SU-DHL-6 (cell line): ENCODE measurements around the gene OLR1.

Experiments
- H2AFZ ChIP-seq: fragments of 200-600 bp; sonication (generic); 2 replicates; pipeline ENCODE4 v1.6.1; 2014; ENCODE audit warnings: low read depth, mild to moderate bottlenecking, moderate library complexity, mixed read lengths, antibody characterized with exemption, low read length; ENCODE audit not compliant: severe bottlenecking
- H3F3A ChIP-seq: fragments of 200-600 bp; shearing (Covaris generic); 2 replicates; pipeline ENCODE4 v1.6.0; 2016; ENCODE audit warnings: antibody characterized with exemption, mild to moderate bottlenecking; ENCODE audit not compliant: insufficient read depth
- H3K27ac ChIP-seq: fragments of 200-600 bp; sonication (generic); 2 replicates; pipeline ENCODE4 v1.5.1; 2016; ENCODE audit warnings: low read depth, mild to moderate bottlenecking, low read length, moderate library complexity, mixed read lengths
- H3K27me3 ChIP-seq: fragments of 200-600 bp; sonication (generic), shearing (Covaris generic); 2 replicates; pipeline ENCODE4 v1.6.0; 2014; ENCODE audit warnings: mild to moderate bottlenecking, low read length
- H3K36me3 ChIP-seq: fragments of 200-600 bp; sonication (generic); 2 replicates; pipeline ENCODE4 v1.6.1; 2014; ENCODE audit warnings: mild to moderate bottlenecking, low read length, mixed read lengths
- H3K4me2 ChIP-seq: fragments of 300-600, 200-600 bp; shearing (Covaris generic), sonication (generic); 2 replicates; pipeline ENCODE4 v1.6.0; 2014; ENCODE audit warnings: low read length, low read depth, mild to moderate bottlenecking; ENCODE audit not compliant: poor library complexity, severe bottlenecking
- H3K4me3 ChIP-seq: fragments of 200-600 bp; sonication (generic); 2 replicates; pipeline ENCODE4 v1.5.1; 2014; ENCODE audit warnings: antibody characterized with exemption, low read length, mild to moderate bottlenecking, mixed read lengths; ENCODE audit not compliant: insufficient read depth, poor library complexity, severe bottlenecking
- H3K79me2 ChIP-seq: fragments of 200-600 bp; sonication (generic); 2 replicates; pipeline ENCODE4 v1.6.1; 2014; ENCODE audit warnings: mild to moderate bottlenecking, low read length, moderate library complexity; ENCODE audit not compliant: insufficient read depth
- H3K9ac ChIP-seq: fragments of 200-600 bp; sonication (generic); 2 replicates; pipeline ENCODE4 v1.7.0; 2014; ENCODE audit warnings: mild to moderate bottlenecking, low read length
- H3K9me2 ChIP-seq: fragments of 200-600 bp; sonication (generic); replicated peaks from 2 replicates; pipeline ENCODE4 v1.6.1; 2014; ENCODE audit warnings: low read length; ENCODE audit not compliant: insufficient read depth
- H3K9me3 ChIP-seq: fragments of 200-600 bp; sonication (generic); 2 replicates; pipeline ENCODE4 v1.6.1; 2014; ENCODE audit warnings: low read length, mixed read lengths; ENCODE audit not compliant: insufficient read depth
- H4K20me1 ChIP-seq: fragments of 200-600 bp; sonication (generic); 2 replicates; pipeline ENCODE4 v1.6.1; 2014; ENCODE audit warnings: low read depth, mild to moderate bottlenecking, antibody characterized with exemption, low read length, moderate library complexity, mixed read lengths
- EZH2phosphoT487 ChIP-seq: fragments of 200-600 bp; sonication (generic), shearing (Covaris generic); conservative IDR thresholded peaks from 2 replicates; pipeline ENCODE4 v1.6.1; 2018; ENCODE audit warnings: mild to moderate bottlenecking, antibody characterized with exemption, low read length, moderate library complexity, mixed read lengths
- TF ChIP-seq, protein P1 (sequence below): fragments of 200-600 bp; sonication (generic); IDR thresholded peaks from one replicate; pipeline ENCODE4 v1.5.1; 2017; ENCODE audit warnings: antibody characterized with exemption, mild to moderate bottlenecking, low read length, moderate library complexity; ENCODE audit not compliant: insufficient read depth, poor library complexity, severe bottlenecking

Gene OLR1

DNA sequence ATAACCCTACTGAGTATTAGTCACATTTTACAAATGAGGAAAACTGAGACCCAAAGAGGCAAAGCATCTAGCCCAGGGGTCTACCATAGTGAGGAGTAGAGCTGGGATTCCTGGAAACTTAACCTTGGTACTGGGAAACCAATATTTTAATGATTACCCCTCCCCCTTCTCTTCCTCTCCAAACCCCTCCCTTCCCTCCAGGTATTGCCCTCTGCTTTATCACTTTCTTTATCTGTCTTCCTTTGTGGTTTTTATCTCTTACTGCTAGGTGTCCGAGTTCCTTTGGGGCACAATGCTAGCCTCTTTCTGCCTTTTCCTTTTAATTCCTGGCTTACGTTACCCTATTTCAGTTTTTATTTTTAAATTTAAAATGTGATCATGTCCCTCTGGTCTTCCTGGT is 43.5 kb upstream of the OLR1 start:
- Histone ChIP-seq H3K79me2 (no peaks in the 10 kb centered on the region), H3K9me3 (no peaks in the 10 kb centered on the region), H2AFZ (no peak overlapping the region), H4K20me1 (no peaks in the 10 kb centered on the region), H3K9me2 (no peaks in the 10 kb centered on the region), H3K36me3 (no peaks in the 10 kb centered on the region), H3K4me2 (no peak overlapping the region), H3K27ac (no peak overlapping the region), H3K4me3 (no peak overlapping the region), H3K27me3 (no peaks in the 10 kb centered on the region), H3K9ac (no peak overlapping the region), H3F3A (no peaks in the 10 kb centered on the region)
- TF ChIP-seq, protein P1, sequence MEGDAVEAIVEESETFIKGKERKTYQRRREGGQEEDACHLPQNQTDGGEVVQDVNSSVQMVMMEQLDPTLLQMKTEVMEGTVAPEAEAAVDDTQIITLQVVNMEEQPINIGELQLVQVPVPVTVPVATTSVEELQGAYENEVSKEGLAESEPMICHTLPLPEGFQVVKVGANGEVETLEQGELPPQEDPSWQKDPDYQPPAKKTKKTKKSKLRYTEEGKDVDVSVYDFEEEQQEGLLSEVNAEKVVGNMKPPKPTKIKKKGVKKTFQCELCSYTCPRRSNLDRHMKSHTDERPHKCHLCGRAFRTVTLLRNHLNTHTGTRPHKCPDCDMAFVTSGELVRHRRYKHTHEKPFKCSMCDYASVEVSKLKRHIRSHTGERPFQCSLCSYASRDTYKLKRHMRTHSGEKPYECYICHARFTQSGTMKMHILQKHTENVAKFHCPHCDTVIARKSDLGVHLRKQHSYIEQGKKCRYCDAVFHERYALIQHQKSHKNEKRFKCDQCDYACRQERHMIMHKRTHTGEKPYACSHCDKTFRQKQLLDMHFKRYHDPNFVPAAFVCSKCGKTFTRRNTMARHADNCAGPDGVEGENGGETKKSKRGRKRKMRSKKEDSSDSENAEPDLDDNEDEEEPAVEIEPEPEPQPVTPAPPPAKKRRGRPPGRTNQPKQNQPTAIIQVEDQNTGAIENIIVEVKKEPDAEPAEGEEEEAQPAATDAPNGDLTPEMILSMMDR = no peak
- TF ChIP-seq EZH2phosphoT487 = no peak

DNA sequence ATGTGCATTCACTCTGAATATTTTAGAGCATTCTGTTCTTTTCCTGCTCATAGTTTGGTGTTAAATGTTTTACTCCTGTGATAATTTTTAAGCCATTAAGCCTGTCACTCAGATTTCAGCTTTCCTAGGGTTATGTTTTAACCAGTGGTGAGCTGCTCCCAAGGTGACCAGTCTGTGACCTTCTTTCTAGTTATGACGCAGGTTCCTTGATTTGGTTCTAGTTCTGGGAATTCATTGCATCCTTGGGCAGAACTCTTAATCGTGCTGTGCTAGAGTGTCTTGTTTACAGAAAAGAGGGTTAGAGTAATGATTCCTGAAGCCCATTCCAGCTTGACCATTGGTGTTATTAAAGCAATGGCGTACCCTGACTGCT is 42.9 kb upstream of the OLR1 start:
- Histone ChIP-seq H3K9ac (no peak overlapping the region), H3K4me2 (no peak overlapping the region), H3K9me3 (no peaks in the 10 kb centered on the region), H3F3A (no peaks in the 10 kb centered on the region), H3K79me2 (no peaks in the 10 kb centered on the region), H4K20me1 (no peaks in the 10 kb centered on the region), H3K4me3 (no peak overlapping the region), H2AFZ (no peak overlapping the region), H3K27me3 (no peaks in the 10 kb centered on the region), H3K27ac (no peak overlapping the region), H3K9me2 (no peaks in the 10 kb centered on the region), H3K36me3 (no peaks in the 10 kb centered on the region)
- TF ChIP-seq, protein P1 = no peak
- no peak for TF ChIP-seq EZH2phosphoT487

DNA sequence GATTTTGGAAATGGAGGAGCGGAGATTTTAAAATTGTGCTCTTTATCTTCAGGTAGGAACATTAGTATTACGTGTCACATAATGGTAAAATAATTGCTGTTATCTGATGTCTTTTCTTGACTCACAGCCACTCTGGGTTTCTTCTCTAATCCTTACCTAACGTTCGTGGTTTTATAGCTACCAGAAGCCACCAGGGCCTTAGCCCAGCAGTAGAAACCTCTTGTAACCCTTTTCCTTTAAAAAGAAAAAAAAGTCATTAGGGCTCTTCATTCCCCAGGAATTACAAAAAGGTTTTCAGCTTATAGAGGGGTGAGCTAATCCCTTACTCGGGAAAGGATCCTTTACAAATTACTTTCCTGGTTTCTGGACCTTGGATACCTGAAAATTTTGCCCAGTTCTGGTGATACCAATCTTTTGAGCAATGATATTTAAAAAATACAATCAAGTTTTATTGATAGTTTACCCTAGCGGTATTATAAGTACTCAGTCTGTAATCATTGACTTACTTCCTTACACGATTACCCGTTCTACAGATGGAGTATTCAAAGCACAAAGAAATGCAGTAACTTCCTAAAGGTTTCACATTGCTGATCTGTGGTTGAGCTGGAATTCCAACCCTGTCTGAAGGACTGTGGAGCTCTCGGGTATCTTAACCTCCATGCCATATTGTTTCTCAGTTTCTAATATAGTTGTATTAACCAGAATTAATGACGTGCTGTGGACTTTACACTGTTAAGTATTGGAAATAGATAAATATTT is 42.4 kb upstream of the OLR1 start:
- Histone ChIP-seq H3K79me2 (no peaks in the 10 kb centered on the region), H3K9ac (no peak overlapping the region), H3K9me2 (no peaks in the 10 kb centered on the region), H3K27ac (no peak overlapping the region), H3F3A (no peaks in the 10 kb centered on the region), H3K4me2 (no peak overlapping the region), H2AFZ (no peak overlapping the region), H3K9me3 (no peaks in the 10 kb centered on the region), H3K27me3 (no peaks in the 10 kb centered on the region), H3K4me3 (no peak overlapping the region), H4K20me1 (no peaks in the 10 kb centered on the region), H3K36me3 (no peaks in the 10 kb centered on the region)
- TF ChIP-seq EZH2phosphoT487 = no peak
- TF ChIP-seq, protein P1 = no peak
